GM12864 (cell line): ENCODE results near the gene HOXA3.

Experiments
- DNase-seq: peaks from one replicate; pipeline ENCODE4 v3.0.0-alpha.2; 2011; ENCODE audit warnings: low read depth
- H3K4me3 ChIP-seq: 2 replicates; pipeline ENCODE4 v1.5.1; 2011; ENCODE audit warnings: mild to moderate bottlenecking, low read depth, low read length, control low read depth
- CTCF ChIP-seq: IDR thresholded peaks from 2 replicates; pipeline ENCODE4 v1.5.1; 2011; ENCODE audit warnings: low read depth, mild to moderate bottlenecking, moderate library complexity, low read length, control low read depth, inconsistent platforms; ENCODE audit errors: missing control alignments

The HOXA3 gene

GRCh38 chr7:27101957-27102580 lies 50.3 kb downstream of the HOXA3 start:
- no peak for TF ChIP-seq CTCF
- DNase-seq = no peak
- no peak overlapping the region for H3K4me3 ChIP-seq

GRCh38 chr7:27101171-27101956 lies 51.0 kb downstream of the HOXA3 start:
- no peak overlapping the region for H3K4me3 ChIP-seq
- no peak for TF ChIP-seq CTCF
- no peak for DNase-seq

DNA sequence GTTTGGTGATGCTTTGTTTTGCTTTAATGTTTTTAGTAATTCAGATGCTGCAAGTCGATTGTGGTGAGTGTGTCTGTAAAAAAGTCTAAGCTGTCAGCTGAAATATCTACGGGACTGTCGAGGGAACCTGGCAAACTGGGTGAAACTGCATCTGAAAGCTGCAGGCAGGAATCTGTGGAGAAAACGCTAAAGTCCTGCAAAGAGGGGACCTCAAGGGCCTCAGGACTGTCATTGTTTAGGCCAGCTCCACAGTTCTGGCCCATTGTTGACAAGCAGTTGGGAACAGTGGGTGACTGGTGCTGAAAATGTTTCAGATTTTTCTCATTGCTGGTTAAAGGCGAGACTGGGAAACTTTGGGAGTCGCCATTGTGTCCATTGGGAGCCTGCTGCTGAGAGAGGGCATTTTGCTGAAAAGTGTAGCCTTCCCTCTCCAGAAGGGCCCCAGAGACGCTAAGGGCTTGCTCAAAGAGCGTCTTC lies 51.7 kb downstream of the HOXA3 start:
- DNase-seq = no peak
- no peak overlapping the region for H3K4me3 ChIP-seq
- no peak for TF ChIP-seq CTCF

DNA sequence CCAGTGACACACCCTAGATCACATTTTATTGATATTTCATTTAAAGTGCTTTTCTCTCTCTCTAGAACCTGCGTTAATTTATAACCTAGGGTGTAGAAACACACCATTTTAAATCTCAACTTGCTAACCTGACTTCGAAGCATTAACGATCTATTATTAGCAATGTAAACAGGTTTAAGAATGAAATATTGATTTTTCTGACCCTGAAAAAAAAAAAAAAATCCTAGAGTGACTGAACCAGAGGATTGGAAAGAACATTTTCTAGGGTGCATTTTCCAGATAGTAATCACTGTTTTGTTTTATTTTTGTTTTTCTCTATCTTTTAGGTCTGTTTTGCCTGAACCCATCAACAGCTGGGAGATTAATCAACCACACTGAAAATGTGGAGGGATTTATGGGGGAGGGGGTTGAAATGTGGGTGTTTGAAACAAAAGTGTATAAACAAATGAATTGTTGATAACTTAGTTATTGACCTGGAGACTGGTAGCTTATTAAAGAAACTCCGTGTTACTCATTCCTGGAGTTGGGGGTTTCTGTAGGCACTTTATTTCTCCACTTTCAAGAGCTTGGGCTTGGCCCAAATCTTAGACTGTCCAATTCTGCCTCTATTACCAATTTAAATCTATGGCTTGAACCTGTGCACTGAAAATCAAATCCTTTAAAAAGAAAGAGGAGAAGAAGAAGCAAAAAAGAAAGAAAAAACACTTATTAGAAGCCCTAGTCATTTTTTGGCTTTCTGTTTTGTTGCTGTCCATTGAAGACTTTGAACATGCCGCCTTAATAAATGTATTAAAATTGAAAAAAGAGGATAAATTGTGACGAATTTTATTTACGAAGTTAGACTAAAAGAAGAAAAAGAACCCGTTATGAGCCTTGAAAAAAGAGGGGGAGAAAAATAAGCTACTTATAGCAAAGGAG lies 52.7 kb downstream of the HOXA3 start:
- H3K4me3 ChIP-seq = no peak overlapping the region

DNA sequence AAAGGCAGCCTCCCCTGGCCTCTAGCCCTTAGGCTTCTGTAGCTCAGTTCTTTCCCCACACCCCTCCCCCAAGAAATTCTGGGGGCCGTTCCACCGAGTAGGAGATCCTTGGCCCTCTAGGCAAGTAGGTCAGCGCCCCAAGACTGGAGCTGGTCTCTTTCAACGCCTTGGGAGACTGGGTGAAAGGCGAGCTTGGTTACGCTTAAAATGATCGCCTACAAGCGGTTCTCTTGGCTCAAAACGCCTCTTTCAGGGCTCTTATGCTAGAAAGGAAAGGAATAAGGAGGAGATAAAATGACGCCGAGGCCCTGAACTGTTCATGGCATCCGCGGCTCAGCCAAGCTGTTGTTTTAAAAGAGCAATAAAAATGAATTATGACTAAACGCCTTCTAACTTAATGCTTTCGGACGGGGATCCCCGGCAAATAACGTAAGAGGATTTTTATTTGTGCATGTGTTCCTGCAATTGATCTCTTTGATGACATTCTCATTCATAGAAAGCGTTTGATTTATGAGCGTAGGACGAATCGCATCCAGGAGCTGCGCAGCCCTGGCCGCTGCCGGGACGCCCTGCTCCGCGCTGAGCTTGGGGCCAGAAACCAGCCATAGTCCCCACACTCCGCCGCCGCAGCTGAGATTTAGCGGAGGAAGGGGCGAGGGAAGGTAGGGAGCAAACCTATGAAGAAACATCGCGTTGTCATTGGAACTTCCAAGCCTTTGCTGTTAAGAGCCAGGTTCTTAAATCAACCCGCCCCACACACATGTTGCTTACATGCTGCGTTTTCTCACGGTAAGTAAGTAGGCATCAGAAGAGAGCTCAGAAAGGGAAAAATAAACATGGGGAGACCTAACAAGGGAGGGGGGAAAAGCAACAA lies 53.6 kb downstream of the HOXA3 start:
- no peak for DNase-seq
- no peak overlapping the region for H3K4me3 ChIP-seq
- TF ChIP-seq CTCF = no peak

More for the DNA sequence above, 52.7 kb downstream of the HOXA3 start:
- no peak for DNase-seq
- TF ChIP-seq CTCF = no peak

DNA sequence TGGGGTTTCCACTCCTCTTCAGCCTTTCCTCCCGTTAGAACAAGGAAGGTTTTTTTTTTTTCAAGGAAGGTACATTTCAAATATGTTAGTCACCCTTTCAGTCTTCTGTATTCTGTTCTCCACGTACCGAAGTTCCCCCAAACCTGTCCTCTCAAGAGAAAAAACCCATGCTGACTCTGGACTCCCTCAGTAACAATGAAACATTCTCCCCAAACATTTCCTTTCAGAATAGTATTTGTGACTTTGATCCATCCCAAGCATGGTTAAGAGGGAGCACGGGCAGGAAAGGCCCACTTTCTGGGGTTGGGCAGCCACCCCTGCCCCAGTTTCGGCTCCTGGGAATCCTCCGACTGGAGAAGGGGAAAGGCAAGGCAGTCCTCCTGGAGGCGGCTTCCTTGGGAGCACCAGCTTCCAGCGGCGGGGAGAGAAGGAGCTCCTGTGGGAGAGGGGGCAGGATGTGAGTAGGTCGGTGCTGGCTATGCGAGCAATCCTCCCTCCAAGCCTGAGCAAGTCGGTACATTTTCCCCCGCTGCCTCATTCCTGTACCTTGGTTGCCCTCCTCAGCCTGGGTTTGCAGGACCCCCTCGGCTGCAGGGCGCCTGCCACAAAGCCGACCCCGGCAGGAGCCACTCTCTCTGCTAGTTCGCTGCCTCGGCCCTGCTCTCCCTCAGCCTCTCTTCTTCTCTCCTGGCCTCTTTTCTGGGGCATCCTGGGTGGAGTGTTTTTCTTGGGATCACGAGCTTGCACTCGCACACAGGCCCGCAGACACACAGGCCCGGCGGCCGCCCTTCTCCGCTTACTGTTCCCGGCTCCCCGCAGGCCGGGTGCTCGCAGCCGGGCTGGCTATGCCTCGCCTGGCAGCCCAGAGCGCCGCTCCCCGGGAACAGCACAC lies 54.5 kb downstream of the HOXA3 start:
- no peak overlapping the region for H3K4me3 ChIP-seq
- TF ChIP-seq CTCF = no peak
- DNase-seq = no peak
